ENCODE data around the gene LEO1. TPM values are rescaled to one million over a fixed set of nuclear protein-coding genes. Genes with fewer than 3 reads are reported as not detected.

The LEO1 gene
- total and polyA plus RNA-seq, 2 of the 13 experiments (the other 11 are each of a cell fraction or from before 2014, with no cell fraction given), result 17.0 to 60.3 TPM

- in situ Hi-C loops (cut with HindIII; ENCODE audit: extremely low pct_ligation_motif_present, low pct_unique_long_range_greater_than_20kb), result no loop called here
These were observed 40.6 kb downstream of the LEO1 start for GRCh38 chr15:51931016-51931415.

More at GRCh38 chr15:51931016-51931415, 40.6 kb downstream of the LEO1 start:
- BruUV-seq (replicated peaks), result no TSS peak
- Histone ChIP-seq H3K27ac (ENCODE audit: extremely low read length, insufficient read depth, low read length) (no peak overlapping the region), H3K4me1 (ENCODE audit: insufficient read depth, low read length) (no peaks in the 10 kb centered on the region), H3K9me3 (ENCODE audit: low read length) (no peaks in the 10 kb centered on the region), H3K4me2 (ENCODE audit: low read depth, low read length) (no peak overlapping the region), H4K20me1 (ENCODE audit: insufficient read depth, low read length) (no peaks in the 10 kb centered on the region), H3K79me2 (ENCODE audit: insufficient read depth, low read length) (no peaks in the 10 kb centered on the region), H3K4me3 (replicated peaks in 1 of 3; ENCODE audit: insufficient read depth in 1 of 3, low read depth in 2 of 3, low read length in 3 of 3) (no peak overlapping the region), H3K36me3 (replicated peaks in 1 of 2; ENCODE audit: control insufficient read depth in 1 of 2, insufficient read depth in 2 of 2, low read length in 2 of 2) (peaks cover 1 to 2% of the 10 kb centered on the region in 2 experiments; a peak in 1 of 5 replicates), H2AFZ (ENCODE audit: low read length) (no peak overlapping the region), H3K27me3 (ENCODE audit: control insufficient read depth in 1 of 2, insufficient read depth in 2 of 2, low read length in 2 of 2) (no peaks in the 10 kb centered on the region), H3K9ac (ENCODE audit: insufficient read depth, low read depth, low read length) (no peak overlapping the region)
- CTCF ChIA-PET (ENCODE audit: low intra/inter-chr PET ratio, low total read pairs), result no interaction called here
- ATAC-seq (no peak), FAIRE-seq (no peak), DNase-seq (ENCODE audit: low spot score) (no peak)
- 93% methylated on average over 3 of the region's 3 CpGs for WGBS (ENCODE audit: low lambda C conversion rate)
- TF ChIP-seq MYPOP (CRISPR knock-in tag; IDR thresholded peaks at IDR 0.05) (no peak), CEBPG (CRISPR knock-in tag; IDR thresholded peaks at IDR 0.05) (no peak), GATAD1 (CRISPR knock-in tag; IDR thresholded peaks at IDR 0.05) (no peak), MTA3 (CRISPR knock-in tag; IDR thresholded peaks at IDR 0.05) (no peak), ZSCAN22 (CRISPR knock-in tag; IDR thresholded peaks at IDR 0.05) (no peak), ATF7-NPFF (CRISPR knock-in tag; IDR thresholded peaks at IDR 0.05; ENCODE audit: low read depth) (no peak), ZFP1 (CRISPR knock-in tag; IDR thresholded peaks at IDR 0.05) (no peak), ZNF224 (CRISPR knock-in tag; IDR thresholded peaks at IDR 0.05) (no peak)
- TF ChIP-seq, protein P1, sequence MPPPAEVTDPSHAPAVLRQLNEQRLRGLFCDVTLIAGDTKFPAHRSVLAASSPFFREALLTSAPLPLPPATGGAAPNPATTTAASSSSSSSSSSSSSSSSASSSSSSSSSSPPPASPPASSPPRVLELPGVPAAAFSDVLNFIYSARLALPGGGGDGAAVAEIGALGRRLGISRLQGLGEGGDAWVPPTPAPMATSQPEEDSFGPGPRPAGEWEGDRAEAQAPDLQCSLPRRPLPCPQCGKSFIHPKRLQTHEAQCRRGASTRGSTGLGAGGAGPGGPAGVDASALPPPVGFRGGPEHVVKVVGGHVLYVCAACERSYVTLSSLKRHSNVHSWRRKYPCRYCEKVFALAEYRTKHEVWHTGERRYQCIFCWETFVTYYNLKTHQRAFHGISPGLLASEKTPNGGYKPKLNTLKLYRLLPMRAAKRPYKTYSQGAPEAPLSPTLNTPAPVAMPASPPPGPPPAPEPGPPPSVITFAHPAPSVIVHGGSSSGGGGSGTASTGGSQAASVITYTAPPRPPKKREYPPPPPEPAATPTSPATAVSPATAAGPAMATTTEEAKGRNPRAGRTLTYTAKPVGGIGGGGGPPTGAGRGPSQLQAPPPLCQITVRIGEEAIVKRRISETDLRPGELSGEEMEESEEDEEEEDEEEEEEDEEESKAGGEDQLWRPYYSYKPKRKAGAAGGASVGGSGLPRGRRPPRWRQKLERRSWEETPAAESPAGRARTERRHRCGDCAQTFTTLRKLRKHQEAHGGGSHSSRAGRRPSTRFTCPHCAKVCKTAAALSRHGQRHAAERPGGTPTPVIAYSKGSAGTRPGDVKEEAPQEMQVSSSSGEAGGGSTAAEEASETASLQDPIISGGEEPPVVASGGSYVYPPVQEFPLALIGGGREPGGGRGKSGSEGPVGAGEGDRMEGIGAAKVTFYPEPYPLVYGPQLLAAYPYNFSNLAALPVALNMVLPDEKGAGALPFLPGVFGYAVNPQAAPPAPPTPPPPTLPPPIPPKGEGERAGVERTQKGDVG (CRISPR knock-in tag; IDR thresholded peaks at IDR 0.05; ENCODE audit: borderline replicate concordance), result no peak
- TF ChIP-seq, protein P2, sequence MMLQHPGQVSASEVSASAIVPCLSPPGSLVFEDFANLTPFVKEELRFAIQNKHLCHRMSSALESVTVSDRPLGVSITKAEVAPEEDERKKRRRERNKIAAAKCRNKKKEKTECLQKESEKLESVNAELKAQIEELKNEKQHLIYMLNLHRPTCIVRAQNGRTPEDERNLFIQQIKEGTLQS (CRISPR knock-in tag; IDR thresholded peaks at IDR 0.05), result no peak
- intact Hi-C loops (cut with micrococcal nuclease; ENCODE audit: unreplicated experiment), result no loop called here
- POLR2A ChIA-PET, result no interaction called here

Measured in HepG2 (cell line).